HEK293 (cell line): ENCODE data around the gene PRR5.

Experiments used
- CTCF ChIP-seq: fragments of 450-650 bp; formaldehyde crosslinking; IDR thresholded peaks from 2 replicates; pipeline ENCODE4 v1.5.1; 2016; ENCODE audit warnings: missing biosample characterization, missing genetic modification characterization
- PRDM4 ChIP-seq: fragments of 450-650 bp; formaldehyde crosslinking; IDR thresholded peaks from 2 replicates; pipeline ENCODE4 v1.5.1; 2017; ENCODE audit warnings: missing biosample characterization, missing genetic modification characterization
- ZNF18 ChIP-seq: fragments of 450-650 bp; formaldehyde crosslinking; IDR thresholded peaks from 2 replicates; pipeline ENCODE4 v1.5.1; 2016; ENCODE audit warnings: missing biosample characterization, missing genetic modification characterization
- ZNF518A ChIP-seq: fragments of 450-650 bp; formaldehyde crosslinking; conservative IDR thresholded peaks from 2 replicates; pipeline ENCODE4 v1.5.1; 2016; ENCODE audit warnings: low read depth, missing biosample characterization, missing genetic modification characterization
- ZNF777 ChIP-seq: fragments of 450-650 bp; formaldehyde crosslinking; IDR thresholded peaks from 2 replicates; pipeline ENCODE4 v1.5.1; 2017; ENCODE audit warnings: missing biosample characterization, missing genetic modification characterization, borderline replicate concordance

- TF ChIP-seq ZNF18 (tag by site-specific recombination) (no peak), ZNF518A (no peak), CTCF (tag by site-specific recombination) (no peak), PRDM4 (tag by site-specific recombination) (no peak), ZNF777 (tag by site-specific recombination) (no peak)
These were observed 54.0 kb downstream of the PRR5 start for GRCh38 chr22:44755956-44756361.
